Smooth muscle cell (in vitro differentiated cells): ENCODE measurements around the gene PRRC2B. TPM values are rescaled to one million over a fixed set of nuclear protein-coding genes. Genes with fewer than 3 reads are reported as not detected.
A peak's percentile ranks its signal among the peaks of the same experiment; 100 is the strongest.

Source experiments
- DNase-seq: peaks from one replicate; lab custom pipeline; 2025; ENCODE audit not compliant: unreplicated experiment; lab: John Stamatoyannopoulos, UW
- H2AFZ ChIP-seq: fragments of 200-600 bp; sonication (generic); 2 replicates; pipeline ENCODE4 v1.6.0; 2016; ENCODE audit warnings: antibody characterized with exemption, low read depth, mild to moderate bottlenecking
- H3F3A ChIP-seq: fragments of 200-600 bp; sonication (generic); 2 replicates; pipeline ENCODE4 v1.6.0; 2017; ENCODE audit warnings: antibody characterized with exemption, low read depth
- H3K27ac ChIP-seq: fragments of 200-600 bp; sonication (generic); 2 replicates; pipeline ENCODE4 v1.5.1; 2016; ENCODE audit warnings: low read depth, mild to moderate bottlenecking
- H3K27me3 ChIP-seq: fragments of 200-600 bp; sonication (generic); 2 replicates; pipeline ENCODE4 v1.6.1; 2016; ENCODE audit warnings: low read depth, mild to moderate bottlenecking
- H3K36me3 ChIP-seq: fragments of 200-600 bp; sonication (generic); 2 replicates; pipeline ENCODE4 v1.5.1; 2016; ENCODE audit warnings: low read depth
- H3K4me1 ChIP-seq: fragments of 200-600 bp; sonication (generic); 2 replicates; pipeline ENCODE4 v1.5.1; 2016; ENCODE audit warnings: low read depth
- H3K4me2 ChIP-seq: fragments of 200-600 bp; sonication (generic); 2 replicates; pipeline ENCODE4 v1.6.0; 2016; ENCODE audit warnings: mild to moderate bottlenecking
- H3K4me3 ChIP-seq: fragments of 200-600 bp; sonication (generic); 2 replicates; pipeline ENCODE4 v1.5.1; 2016; ENCODE audit warnings: mild to moderate bottlenecking
- H3K79me2 ChIP-seq: fragments of 200-600 bp; sonication (generic); 2 replicates; pipeline ENCODE4 v1.6.0; 2016; ENCODE audit warnings: low read depth, mild to moderate bottlenecking
- H3K9ac ChIP-seq: fragments of 200-600 bp; sonication (generic); 2 replicates; pipeline ENCODE4 v1.6.0; 2016; ENCODE audit warnings: low read depth
- H3K9me3 ChIP-seq: fragments of 200-600 bp; sonication (generic); replicated peaks from 2 replicates; pipeline ENCODE4 v1.5.1; 2016; ENCODE audit warnings: low read depth
- H4K20me1 ChIP-seq: fragments of 200-600 bp; sonication (generic); 2 replicates; pipeline ENCODE4 v1.6.0; 2016; ENCODE audit warnings: low read depth
- CTCF ChIP-seq: fragments of 200-600 bp; sonication (generic); IDR thresholded peaks from 2 replicates; pipeline ENCODE4 v1.5.1; 2017; ENCODE audit warnings: borderline replicate concordance, mild to moderate bottlenecking, antibody characterized with exemption; ENCODE audit not compliant: insufficient read depth, poor library complexity, severe bottlenecking
- WGBS: methylation state at CpG from one replicate; pipeline ENCODE4 v1.1.7; 2016; ENCODE audit warnings: low lambda C conversion rate; 5-methylcytosine and 5-hydroxymethylcytosine counted together
- polyA plus RNA-seq: library from polyadenylated mRNA; unstranded; fragments of >200 nt; fragmentation: Nextera tagmentation; extraction: Ambion mirVana; gene quantifications from 2 replicates; pipeline ENCODE4 v1.2.1, GENCODE V29; 2016
- total RNA-seq: library from RNA; depleted of rRNA; stranded (reverse); fragments of >200 nt; gene quantifications from 2 replicates; pipeline ENCODE4 v1.2.3, GENCODE V29; 2014

The PRRC2B gene
- total and polyA plus RNA-seq, 2 experiments from 2014 or later, result 38.6 to 97.2 TPM

DNA sequence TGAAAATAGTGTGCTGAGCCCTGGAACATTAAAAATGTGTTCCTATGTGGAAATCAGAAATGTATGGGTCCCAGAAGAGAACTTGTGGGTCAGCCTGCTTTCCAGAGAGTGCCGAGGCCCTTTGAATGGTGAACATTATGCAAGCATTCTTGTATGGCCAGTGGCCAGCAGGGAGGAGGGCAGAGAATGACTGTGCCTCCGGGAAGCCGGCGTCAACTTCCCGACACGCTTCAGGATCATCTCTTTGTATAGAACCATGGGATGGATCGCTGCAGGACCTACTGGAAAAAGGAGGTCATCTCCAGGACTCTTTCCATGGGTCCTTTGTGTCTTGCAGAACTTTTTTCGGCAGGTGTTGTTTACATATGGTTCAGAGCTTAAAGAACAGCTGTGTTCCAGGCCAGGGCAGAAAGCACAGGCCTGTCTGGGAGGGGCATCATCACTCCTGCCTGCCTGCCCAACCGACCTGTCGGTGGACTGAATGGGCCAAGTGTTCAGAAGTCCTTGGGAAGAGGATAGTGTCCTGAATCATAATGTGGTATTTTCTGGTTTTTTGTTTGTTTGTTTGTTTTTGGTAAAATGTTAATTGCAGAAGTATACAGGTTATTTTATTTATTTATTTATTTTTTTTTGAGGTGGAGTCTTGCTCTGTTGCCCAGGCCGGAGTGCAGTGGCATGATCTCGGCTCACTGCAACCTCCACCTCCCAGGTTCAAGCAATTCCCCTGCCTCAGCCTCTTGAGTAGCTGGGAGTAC lies 9.0 kb downstream of the PRRC2B start:
- peaks cover 100% of the 10 kb centered on the region for H4K20me1 ChIP-seq
- H3F3A ChIP-seq, result peaks cover 24% of the 10 kb centered on the region
- H3K4me2 ChIP-seq, result peak overlapping the region; percentile 71
- peaks cover 74% of the 10 kb centered on the region for H3K4me1 ChIP-seq
- H3K36me3 ChIP-seq, result no peaks in the 10 kb centered on the region
- H3K9me3 ChIP-seq, result no peaks in the 10 kb centered on the region
- H3K27me3 ChIP-seq, result no peaks in the 10 kb centered on the region
- peak overlapping the region; percentile 74 for H3K27ac ChIP-seq
- no peak overlapping the region for H3K4me3 ChIP-seq
- H3K79me2 ChIP-seq, result peaks cover 100% of the 10 kb centered on the region
- no peak overlapping the region for H2AFZ ChIP-seq
- no peak overlapping the region for H3K9ac ChIP-seq
- peak; percentile 17 for DNase-seq
- WGBS, result 56% methylated on average over 12 of the region's 12 CpGs
- no peak for TF ChIP-seq CTCF

DNA sequence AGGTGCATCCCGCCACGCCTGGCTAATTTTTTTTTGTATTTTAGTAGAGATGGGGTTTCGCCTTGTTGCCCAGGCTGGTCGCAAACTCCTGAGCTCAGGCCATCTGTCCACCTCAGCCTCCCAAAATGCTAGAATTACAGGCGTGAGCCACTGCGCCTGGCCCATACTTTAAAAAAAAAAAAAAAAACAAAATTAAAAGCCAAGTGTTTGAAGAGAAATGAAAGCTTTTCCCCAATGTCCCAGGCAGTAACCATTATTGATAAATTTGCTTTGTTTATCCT lies 9.5 kb downstream of the PRRC2B start:
- peaks cover 100% of the 10 kb centered on the region for H3K79me2 ChIP-seq
- H3K27me3 ChIP-seq, result no peaks in the 10 kb centered on the region
- DNase-seq, result no peak
- H3K9me3 ChIP-seq, result no peaks in the 10 kb centered on the region
- 93% methylated on average over 6 of the region's 6 CpGs for WGBS
- no peak overlapping the region for H3K4me2 ChIP-seq
- H3K4me1 ChIP-seq, result peaks cover 74% of the 10 kb centered on the region
- H3F3A ChIP-seq, result peaks cover 24% of the 10 kb centered on the region
- no peak overlapping the region for H3K9ac ChIP-seq
- TF ChIP-seq CTCF, result no peak
- no peak overlapping the region for H2AFZ ChIP-seq
- H3K27ac ChIP-seq, result no peak overlapping the region
- H3K36me3 ChIP-seq, result no peaks in the 10 kb centered on the region
- H3K4me3 ChIP-seq, result no peak overlapping the region
- peaks cover 100% of the 10 kb centered on the region for H4K20me1 ChIP-seq

- H4K20me1 ChIP-seq, result peaks cover 100% of the 10 kb centered on the region
- no peaks in the 10 kb centered on the region for H3K27me3 ChIP-seq
- H3K79me2 ChIP-seq, result peaks cover 100% of the 10 kb centered on the region
- no peaks in the 10 kb centered on the region for H3K36me3 ChIP-seq
- no peak overlapping the region for H2AFZ ChIP-seq
- peak overlapping the region; percentile 27 for H3K27ac ChIP-seq
- peak overlapping the region; percentile 57 for H3K4me2 ChIP-seq
- no peak overlapping the region for H3K9ac ChIP-seq
- no peak for TF ChIP-seq CTCF
- DNase-seq, result no peak
- peaks cover 75% of the 10 kb centered on the region for H3K4me1 ChIP-seq
- no peak overlapping the region for H3K4me3 ChIP-seq
- peaks cover 24% of the 10 kb centered on the region for H3F3A ChIP-seq
- H3K9me3 ChIP-seq, result no peaks in the 10 kb centered on the region
- 5% methylated on average over 5 of the region's 5 CpGs for WGBS
These were observed 10.7 kb downstream of the PRRC2B start for GRCh38 chr9:131404581-131404980.

- Histone ChIP-seq H3F3A (peaks cover 24% of the 10 kb centered on the region), H3K27me3 (no peaks in the 10 kb centered on the region), H3K9ac (no peak overlapping the region), H4K20me1 (peaks cover 100% of the 10 kb centered on the region), H2AFZ (no peak overlapping the region), H3K9me3 (no peaks in the 10 kb centered on the region), H3K27ac (peak overlapping the region; percentile 27), H3K4me2 (peak overlapping the region; percentile 57), H3K4me1 (peaks cover 71% of the 10 kb centered on the region), H3K4me3 (no peak overlapping the region), H3K79me2 (peaks cover 100% of the 10 kb centered on the region), H3K36me3 (no peaks in the 10 kb centered on the region)
- TF ChIP-seq CTCF, result no peak
- WGBS, result 64% methylated on average over 7 of the region's 7 CpGs
- DNase-seq, result no peak
These were observed 11.1 kb downstream of the PRRC2B start for GRCh38 chr9:131404987-131405386.
